ENCODE results near the gene PRKCI.

DNA sequence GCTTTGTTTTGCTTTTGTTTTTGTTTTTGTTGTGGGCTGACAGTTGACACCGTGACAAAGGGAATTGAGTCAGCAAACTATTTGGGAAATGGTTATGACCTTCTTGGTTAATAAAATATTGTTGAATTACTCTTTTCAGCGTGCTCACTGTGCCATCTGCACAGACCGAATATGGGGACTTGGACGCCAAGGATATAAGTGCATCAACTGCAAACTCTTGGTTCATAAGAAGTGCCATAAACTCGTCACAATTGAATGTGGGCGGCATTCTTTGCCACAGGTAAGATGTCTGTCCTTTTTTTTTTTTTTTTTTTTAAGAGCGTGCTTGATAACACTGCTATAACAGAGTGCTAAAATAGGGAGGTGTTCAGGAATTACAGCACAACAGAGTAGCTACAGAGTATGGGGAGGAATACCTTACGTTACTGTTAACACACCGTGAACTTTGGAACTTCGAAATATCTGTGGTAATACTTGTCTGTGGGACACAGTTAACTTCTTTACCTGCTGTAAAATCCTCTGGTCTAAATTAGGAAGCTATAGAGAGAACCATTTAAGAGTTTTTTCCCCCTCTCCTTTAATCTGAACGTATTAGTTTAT lies 48.2 kb downstream of the PRKCI start:
- no peak for TF ChIP-seq YY1 (IDR thresholded peaks at IDR 0.05; ENCODE audit: insufficient read depth, insufficient read length)
- TF ChIP-seq ZNF274 (IDR thresholded peaks at IDR 0.05; ENCODE audit: low read depth, low read length): no peak
- no peak for TF ChIP-seq SUZ12 (IDR thresholded peaks at IDR 0.05; ENCODE audit: extremely low read depth, insufficient read depth, insufficient read length)

Data from NT2/D1 (cell line).